ENCODE data around the gene GRIK4.

GRIK4 gene

GRCh38 chr11:120859552-120860295, 348.2 kb downstream of the GRIK4 start:
- DNase-seq (ENCODE audit: low read depth in 1 of 2, low spot score in 1 of 2): no peak
- Histone ChIP-seq H3K4me3 (replicated peaks; ENCODE audit: insufficient read depth, low read length) (no peak overlapping the region), H3K27me3 (ENCODE audit: insufficient read depth, poor library complexity, severe bottlenecking) (no peaks in the 10 kb centered on the region), H3K27ac (replicated peaks) (no peak overlapping the region)
- TF ChIP-seq REST (IDR thresholded peaks at IDR 0.05; ENCODE audit: insufficient replicate concordance, low read depth) (no peak), GABPA (IDR thresholded peaks at IDR 0.05; ENCODE audit: low read depth) (no peak), POLR2AphosphoS5 (IDR thresholded peaks at IDR 0.05; ENCODE audit: low read depth) (no peak), SPI1 (IDR thresholded peaks at IDR 0.05; ENCODE audit: borderline replicate concordance, low read depth) (no peak), CTCF (IDR thresholded peaks at IDR 0.05; ENCODE audit: insufficient read depth, low read length) (no peak)

GRCh38 chr11:120863359-120863758, 351.8 kb downstream of the GRIK4 start:
- no peak for DNase-seq (ENCODE audit: low read depth in 1 of 2, low spot score in 1 of 2)
- no peak overlapping the region for H3K4me3 ChIP-seq (replicated peaks; ENCODE audit: insufficient read depth, low read length)
- H3K27me3 ChIP-seq (ENCODE audit: insufficient read depth, poor library complexity, severe bottlenecking): peaks cover 6% of the 10 kb centered on the region
- TF ChIP-seq GABPA (IDR thresholded peaks at IDR 0.05; ENCODE audit: low read depth) (no peak), POLR2AphosphoS5 (IDR thresholded peaks at IDR 0.05; ENCODE audit: low read depth) (no peak), CTCF (IDR thresholded peaks at IDR 0.05; ENCODE audit: insufficient read depth, low read length) (no peak), REST (IDR thresholded peaks at IDR 0.05; ENCODE audit: insufficient replicate concordance, low read depth) (no peak), SPI1 (IDR thresholded peaks at IDR 0.05; ENCODE audit: borderline replicate concordance, low read depth) (no peak)
- no peak overlapping the region for H3K27ac ChIP-seq (replicated peaks)

GRCh38 chr11:120867024-120867423, 355.5 kb downstream of the GRIK4 start:
- no peak for TF ChIP-seq SPI1 (IDR thresholded peaks at IDR 0.05; ENCODE audit: borderline replicate concordance, low read depth)
- no peak for TF ChIP-seq REST (IDR thresholded peaks at IDR 0.05; ENCODE audit: insufficient replicate concordance, low read depth)
- TF ChIP-seq POLR2AphosphoS5 (IDR thresholded peaks at IDR 0.05; ENCODE audit: low read depth): no peak
- no peak for TF ChIP-seq GABPA (IDR thresholded peaks at IDR 0.05; ENCODE audit: low read depth)
- TF ChIP-seq CTCF (IDR thresholded peaks at IDR 0.05; ENCODE audit: insufficient read depth, low read length): no peak
- H3K4me3 ChIP-seq (replicated peaks; ENCODE audit: insufficient read depth, low read length): no peak overlapping the region
- DNase-seq (ENCODE audit: low read depth in 1 of 2, low spot score in 1 of 2): no peak
- no peak overlapping the region for H3K27ac ChIP-seq (replicated peaks)
- H3K27me3 ChIP-seq (ENCODE audit: insufficient read depth, poor library complexity, severe bottlenecking): peaks cover 6% of the 10 kb centered on the region
